IMR-90 (cell line): ENCODE measurements around the gene NAGLU. TPM values are rescaled to one million over a fixed set of nuclear protein-coding genes. Genes with fewer than 3 reads are reported as not detected.

Experiments used
- ATAC-seq: fragments of 200-7000 bp; cut with Tn5 transposase; 2 replicates; pipeline ENCODE4 v1.9.1; 2020; ENCODE audit warnings: low read depth, mild to moderate bottlenecking, moderate library complexity
- BruUV-seq: library from RNA; stranded (reverse); fragments of 400-500 nt; replicated peaks from 2 replicates; lab custom pipeline; 2021; lab: Mats Ljungman, UMichigan
- CTCF ChIA-PET: fragments of 300-600 bp; formaldehyde crosslinking; extraction: SDS; loops from one replicate; lab custom pipeline; 2021; ENCODE audit warnings: antibody characterized with exemption; lab: Yijun Ruan, JAX
- POLR2A ChIA-PET: fragments of 300-600 bp; sonication (Branson Sonifier 250); formaldehyde crosslinking; loops from one replicate; lab custom pipeline; 2022; ENCODE audit warnings: antibody characterized with exemption; ENCODE audit not compliant: unreplicated experiment; lab: Charles Lee
- DNase-seq: peaks from one replicate; pipeline ENCODE4 v3.0.0; 2013
- H2AFZ ChIP-seq: replicated peaks from 2 replicates; pipeline ENCODE3; 2013; ENCODE audit warnings: low read length, mild to moderate bottlenecking; ENCODE audit not compliant: poor library complexity
- H2AK5ac ChIP-seq: 2 replicates; pipeline ENCODE4 v1.6.1; 2013; ENCODE audit warnings: low read depth, low read length, inconsistent platforms
- H2AK9ac ChIP-seq: replicated peaks from 2 replicates; pipeline ENCODE3; 2013; ENCODE audit warnings: mild to moderate bottlenecking, low read depth, low read length, moderate library complexity; ENCODE audit not compliant: poor library complexity
- H2BK120ac ChIP-seq: 2 replicates; pipeline ENCODE4 v1.6.1; 2013; ENCODE audit warnings: low read depth, low read length, inconsistent platforms
- H2BK15ac ChIP-seq: 3 replicates; pipeline ENCODE4 v1.6.1; 2013; ENCODE audit warnings: low read depth, low read length, inconsistent platforms
- H2BK20ac ChIP-seq: 2 replicates; pipeline ENCODE4 v1.6.1; 2013; ENCODE audit warnings: low read depth, mild to moderate bottlenecking, inconsistent platforms, low read length, moderate library complexity
- H2BK5ac ChIP-seq: 2 replicates; pipeline ENCODE4 v1.6.1; 2013; ENCODE audit warnings: mild to moderate bottlenecking, low read depth, low read length, inconsistent platforms; ENCODE audit not compliant: poor library complexity, severe bottlenecking
- H3K14ac ChIP-seq: replicated peaks from 2 replicates; pipeline ENCODE4 v1.6.1; 2013; ENCODE audit warnings: low read depth, low read length, inconsistent platforms
- H3K18ac ChIP-seq: 2 replicates; pipeline ENCODE4 v1.6.1; 2013; ENCODE audit warnings: low read depth, low read length, control low read depth
- H3K23ac ChIP-seq: 2 replicates; pipeline ENCODE4 v1.6.1; 2013; ENCODE audit warnings: low read depth, low read length, inconsistent platforms
- H3K27ac ChIP-seq: 2 replicates; pipeline ENCODE4 v1.5.1; 2013; ENCODE audit warnings: mild to moderate bottlenecking, control low read depth, low read length; ENCODE audit not compliant: insufficient read depth
- H3K27me3 ChIP-seq: 2 replicates; pipeline ENCODE4 v1.6.1; 2013; ENCODE audit warnings: low read length; ENCODE audit not compliant: control insufficient read depth, insufficient read depth
- H3K36me3 ChIP-seq: 2 replicates; pipeline ENCODE4 v1.6.1; 2013; ENCODE audit warnings: low read length, mixed read lengths; ENCODE audit not compliant: control insufficient read depth, insufficient read depth
- H3K4ac ChIP-seq: 2 replicates; pipeline ENCODE4 v1.6.1; 2013; ENCODE audit warnings: low read depth, low read length, inconsistent platforms
- H3K4me1 ChIP-seq: 2 replicates; pipeline ENCODE4 v1.6.1; 2013; ENCODE audit warnings: low read length, mixed read lengths; ENCODE audit not compliant: control insufficient read depth, insufficient read depth
- H3K4me2 ChIP-seq: 2 replicates; pipeline ENCODE4 v1.6.1; 2013; ENCODE audit warnings: low read depth, mild to moderate bottlenecking, control low read depth, low read length, moderate library complexity
- H3K4me3 ChIP-seq: 2 replicates; pipeline ENCODE4 v1.5.1; 2013; ENCODE audit warnings: low read depth, mild to moderate bottlenecking, control low read depth, low read length, moderate library complexity; ENCODE audit not compliant: insufficient read depth
- H3K56ac ChIP-seq: 2 replicates; pipeline ENCODE4 v1.6.1; 2013; ENCODE audit warnings: low read length, inconsistent platforms; ENCODE audit not compliant: insufficient read depth; ENCODE audit errors: extremely low read depth
- H3K79me1 ChIP-seq, 2 experiments: 2 replicates each; pipeline ENCODE4 v1.6.1; 2013; ENCODE audit warnings: low read length in 2 of 2, inconsistent platforms in 1 of 2, low read depth in 1 of 2
- H3K9ac ChIP-seq: 2 replicates; pipeline ENCODE4 v1.6.1; 2013; ENCODE audit warnings: low read depth, low read length, control low read depth
- H3K9me1 ChIP-seq: 2 replicates; pipeline ENCODE4 v1.6.1; 2013; ENCODE audit warnings: low read length, inconsistent platforms; ENCODE audit not compliant: insufficient read depth
- H3K9me3 ChIP-seq: 2 replicates; pipeline ENCODE4 v1.6.1; 2013; ENCODE audit warnings: low read length; ENCODE audit not compliant: control insufficient read depth, insufficient read depth
- H4K20me1 ChIP-seq: 2 replicates; pipeline ENCODE4 v1.6.1; 2013; ENCODE audit warnings: low read length, inconsistent platforms; ENCODE audit not compliant: insufficient read depth
- H4K5ac ChIP-seq: 2 replicates; pipeline ENCODE4 v1.6.1; 2013; ENCODE audit warnings: mild to moderate bottlenecking, low read depth, low read length, control low read depth
- H4K8ac ChIP-seq, 2 experiments: 2 replicates each; pipeline ENCODE4 v1.6.1; 2013; ENCODE audit warnings: low read depth in 2 of 2, low read length in 2 of 2, control low read depth in 1 of 2, inconsistent platforms in 1 of 2
- H4K91ac ChIP-seq: 2 replicates; pipeline ENCODE4 v1.6.1; 2013; ENCODE audit warnings: low read depth, low read length, inconsistent platforms; ENCODE audit not compliant: insufficient read depth
- FOS ChIP-seq: fragments of 150-350 bp; IDR thresholded peaks from 2 replicates; pipeline ENCODE4 v1.6.1; 2016; ENCODE audit warnings: low read depth, low read length
- MAFK ChIP-seq: IDR thresholded peaks from 2 replicates; pipeline ENCODE4 v1.6.1; 2012; ENCODE audit warnings: low read depth, low read length, improper control_type of control experiment
- MAZ ChIP-seq: IDR thresholded peaks from 2 replicates; pipeline ENCODE4 v1.6.1; 2012; ENCODE audit warnings: low read depth, mild to moderate bottlenecking, low read length, improper control_type of control experiment, moderate library complexity, borderline replicate concordance
- RAD21 ChIP-seq: IDR thresholded peaks from 2 replicates; pipeline ENCODE4 v1.6.1; 2012; ENCODE audit warnings: low read length, improper control_type of control experiment
- SMC3 ChIP-seq: fragments of 150-350 bp; IDR thresholded peaks from 2 replicates; pipeline ENCODE4 v1.6.1; 2016; ENCODE audit warnings: low read depth, mild to moderate bottlenecking, antibody characterized with exemption, low read length, moderate library complexity
- WGBS, 2 experiments: methylation state at CpG; one replicate each; pipeline versions ENCODE4 v1.1.5 to v1.1.7; 2013; ENCODE audit warnings: missing lambda C conversion rate in 2 of 2; ENCODE audit not compliant: insufficient read length in 1 of 2; ENCODE audit errors: extremely low coverage in 2 of 2; 5-methylcytosine and 5-hydroxymethylcytosine counted together
- dilution Hi-C: fragments of 300-500 bp; cut with HindIII; formaldehyde crosslinking; loops from one replicate; pipeline ENCODE4 v1.14.3; 2018; ENCODE audit warnings: low sequenced_read_pairs; ENCODE audit not compliant: unreplicated experiment
- in situ Hi-C: fragments of 300-500 bp; cut with MboI; formaldehyde crosslinking; loops from 3 replicates; pipeline ENCODE4 v1.14.3; 2019; ENCODE audit warnings: low sequenced_read_pairs, inconsistent platforms, mixed read lengths
- intact Hi-C: fragments of 100-400 bp; cut with micrococcal nuclease; formaldehyde crosslinking; loops from 2 replicates; pipeline ENCODE4 v1.10.0; 2022
- polyA plus RNA-seq, 3 experiments: library from polyadenylated mRNA; depleted of rRNA; stranded (reverse); fragments of >200 nt; gene quantifications; 2 replicates each; pipeline ENCODE4 v1.2.3, GENCODE V29; 2012; ENCODE audit warnings: low replicate concordance in 1 of 3
- total RNA-seq: library from RNA; depleted of rRNA; stranded (reverse); fragments of >200 nt; gene quantifications from 2 replicates; pipeline ENCODE4 v1.2.3, GENCODE V29; 2012
- TF ChIP-seq, protein P1 (sequence below): conservative IDR thresholded peaks from 2 replicates; pipeline ENCODE4 v1.5.1; 2012; ENCODE audit warnings: mild to moderate bottlenecking, low read depth, low read length, improper control_type of control experiment

The NAGLU gene
- total and polyA plus RNA-seq, 2 of the 4 experiments (the other 2 are of a cell fraction) = 6.5 to 29.2 TPM

DNA sequence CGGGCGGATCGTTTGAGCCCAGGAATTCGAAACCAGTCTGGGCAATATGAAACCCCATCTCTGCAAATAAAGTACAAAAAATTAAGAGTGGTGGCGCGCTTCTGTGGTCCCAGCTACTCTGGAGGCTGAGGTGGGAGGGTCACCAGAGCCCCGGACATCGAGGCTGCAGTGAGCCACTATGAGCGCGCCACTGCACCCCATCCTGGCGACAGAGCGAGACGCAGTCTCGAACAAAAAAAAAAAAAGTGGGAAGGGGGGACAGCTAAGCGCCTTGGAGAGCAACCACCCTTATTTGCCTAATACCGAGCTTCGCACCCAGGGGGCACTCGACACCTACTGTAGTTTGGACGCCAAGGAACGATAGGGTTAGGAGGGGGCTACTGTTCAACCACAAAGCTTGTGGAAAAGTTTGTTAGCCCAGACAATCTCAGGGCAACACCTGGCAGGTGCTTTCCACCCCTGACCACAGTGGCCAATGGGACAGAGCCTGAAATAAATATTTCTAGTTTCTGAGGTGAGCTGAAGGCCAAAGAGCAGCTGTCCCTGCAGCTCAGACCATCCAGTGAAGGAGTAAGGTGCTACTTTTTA is 42.3 kb downstream of the NAGLU start:
- DNase-seq (peak; percentile 70), ATAC-seq (peak; percentile 55)
- H3K18ac ChIP-seq = no peak overlapping the region
- TF ChIP-seq SMC3 = peak; percentile 70
- no peak for TF ChIP-seq MAFK
- no peak for TF ChIP-seq FOS
- peak; percentile 39; the same call in 1 of the 2 replicates for TF ChIP-seq MAZ
- peak; percentile 78 for TF ChIP-seq RAD21
- TF ChIP-seq, protein P1, sequence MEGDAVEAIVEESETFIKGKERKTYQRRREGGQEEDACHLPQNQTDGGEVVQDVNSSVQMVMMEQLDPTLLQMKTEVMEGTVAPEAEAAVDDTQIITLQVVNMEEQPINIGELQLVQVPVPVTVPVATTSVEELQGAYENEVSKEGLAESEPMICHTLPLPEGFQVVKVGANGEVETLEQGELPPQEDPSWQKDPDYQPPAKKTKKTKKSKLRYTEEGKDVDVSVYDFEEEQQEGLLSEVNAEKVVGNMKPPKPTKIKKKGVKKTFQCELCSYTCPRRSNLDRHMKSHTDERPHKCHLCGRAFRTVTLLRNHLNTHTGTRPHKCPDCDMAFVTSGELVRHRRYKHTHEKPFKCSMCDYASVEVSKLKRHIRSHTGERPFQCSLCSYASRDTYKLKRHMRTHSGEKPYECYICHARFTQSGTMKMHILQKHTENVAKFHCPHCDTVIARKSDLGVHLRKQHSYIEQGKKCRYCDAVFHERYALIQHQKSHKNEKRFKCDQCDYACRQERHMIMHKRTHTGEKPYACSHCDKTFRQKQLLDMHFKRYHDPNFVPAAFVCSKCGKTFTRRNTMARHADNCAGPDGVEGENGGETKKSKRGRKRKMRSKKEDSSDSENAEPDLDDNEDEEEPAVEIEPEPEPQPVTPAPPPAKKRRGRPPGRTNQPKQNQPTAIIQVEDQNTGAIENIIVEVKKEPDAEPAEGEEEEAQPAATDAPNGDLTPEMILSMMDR = peak; percentile 76
- peak overlapping the region; percentile 98 for H3K23ac ChIP-seq
- dilution Hi-C loops (no loop called here), intact Hi-C loops (loop anchor here (1.0 to 5.0 kb wide), 2 partner anchors 101 to 184 kb away; partner anchors contain the start of gene RAMP2), in situ Hi-C loops (loop anchor here (5.0 kb wide), 1 partner anchor 104 kb away; the partner anchor contains the start of genes CCR10 and CNTNAP1)
- peak overlapping the region; percentile 96 for H3K27ac ChIP-seq
- H4K5ac ChIP-seq = peak overlapping the region; percentile 96
- H2BK15ac ChIP-seq = no peak overlapping the region
- H3K4ac ChIP-seq = peak overlapping the region; percentile 94
- H4K91ac ChIP-seq = no peak overlapping the region
- peaks cover 3% of the 10 kb centered on the region; the same call in 1 of the 2 replicates for H4K20me1 ChIP-seq
- H3K36me3 ChIP-seq = peaks cover 39% of the 10 kb centered on the region
- H2BK5ac ChIP-seq = peak overlapping the region; percentile 91
- no peak overlapping the region for H3K14ac ChIP-seq
- peaks cover 24 to 57% of the 10 kb centered on the region in 2 experiments; a peak in 3 of 4 replicates for H3K79me1 ChIP-seq
- ChIA-PET POLR2A (interaction anchor here (0.6 kb wide), 1 partner anchor 26 kb away, joined by 3 read pairs; no protein-coding TSS in a partner anchor), CTCF (interaction anchor here (0.6 to 2.0 kb wide), 18 partner anchors 8 to 378 kb away, joined by 3 to 15 read pairs (median 3); partner anchors contain the start of genes PLEKHH3, TUBG1 and TUBG2)
- peak overlapping the region; percentile 98 for H3K9ac ChIP-seq
- H3K56ac ChIP-seq = peak overlapping the region; percentile 99
- H2BK20ac ChIP-seq = no peak overlapping the region
- no peaks in the 10 kb centered on the region for H3K9me3 ChIP-seq
- peak overlapping the region; percentile 91 for H2AK5ac ChIP-seq
- BruUV-seq = no TSS peak
- H3K27me3 ChIP-seq = no peaks in the 10 kb centered on the region
- peak overlapping the region; percentile 88 for H3K4me2 ChIP-seq
- H2AFZ ChIP-seq = peak overlapping the region; percentile 99
- peak overlapping the region; percentile 99 for H2AK9ac ChIP-seq
- H2BK120ac ChIP-seq = no peak overlapping the region
- H3K4me1 ChIP-seq = peaks cover 5% of the 10 kb centered on the region
- no peaks in the 10 kb centered on the region for H3K9me1 ChIP-seq
- peak overlapping the region; percentile 81 for H3K4me3 ChIP-seq
- H4K8ac ChIP-seq = peak overlapping the region; percentile 93 to 97
- WGBS, 2 experiments = no CpG with 5 or more reads among the region's 20 CpGs
